ENCODE measurements around the gene C2orf92.

- TF ChIP-seq ZNF274 (IDR thresholded peaks at IDR 0.05; ENCODE audit: low read depth, low read length) (no peak), YY1 (IDR thresholded peaks at IDR 0.05; ENCODE audit: insufficient read depth, insufficient read length) (no peak)
Measured at GRCh38 chr2:97656129-97656755, 13.3 kb upstream of the C2orf92 start.

Data from NT2/D1 (cell line).